Measurements from ENCODE around the gene ACR.

The ACR gene

GRCh38 chr22:50737728-50738648, at the start of gene ACR:
TSS of gene ACR (plus strand) at chr22:50738204. CDS start at chr22:50738236, 32 bp downstream.
- no peak for DNase-seq

DNA sequence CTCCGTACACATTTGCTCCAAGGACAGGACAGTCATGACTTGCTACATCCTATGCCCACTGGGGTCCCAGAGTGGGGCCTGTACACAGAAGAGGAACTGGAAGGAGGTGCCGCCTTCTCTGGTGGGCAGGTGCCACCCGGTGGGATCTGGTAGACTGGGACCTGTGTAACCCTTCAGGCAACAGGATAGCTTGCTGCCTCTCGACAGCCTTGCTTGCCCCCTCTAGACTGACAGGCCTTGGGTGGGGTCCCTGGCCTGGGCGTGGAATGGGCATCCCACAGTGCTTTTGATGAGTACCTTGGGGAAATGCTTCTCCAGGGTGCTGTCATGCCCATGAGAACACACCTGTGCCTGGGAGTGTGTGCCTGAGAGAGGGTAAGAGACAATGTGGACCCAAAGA, 49.6 kb upstream of the ACR start:
- no peak for DNase-seq

DNA sequence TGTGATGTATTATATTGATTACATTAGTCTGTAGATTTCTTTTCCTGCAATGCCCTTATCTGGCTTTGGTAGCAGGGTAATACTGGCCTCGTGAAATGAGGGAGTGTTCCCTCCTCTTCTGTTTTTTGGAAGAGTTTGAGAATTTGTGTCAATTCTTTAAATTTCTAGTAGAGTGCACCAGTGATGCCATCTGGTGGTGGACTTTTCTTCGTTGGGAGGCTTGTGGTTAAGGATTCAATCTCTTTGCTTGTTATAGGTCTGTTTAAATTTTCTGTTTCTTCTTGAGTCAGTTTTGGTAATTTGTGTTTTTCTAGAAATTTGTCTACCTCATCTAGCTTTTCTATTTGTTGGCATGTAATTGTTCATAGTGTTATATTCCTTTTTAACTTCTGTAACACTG, 46.5 kb upstream of the ACR start:
- DNase-seq = peak; percentile 38

DNA sequence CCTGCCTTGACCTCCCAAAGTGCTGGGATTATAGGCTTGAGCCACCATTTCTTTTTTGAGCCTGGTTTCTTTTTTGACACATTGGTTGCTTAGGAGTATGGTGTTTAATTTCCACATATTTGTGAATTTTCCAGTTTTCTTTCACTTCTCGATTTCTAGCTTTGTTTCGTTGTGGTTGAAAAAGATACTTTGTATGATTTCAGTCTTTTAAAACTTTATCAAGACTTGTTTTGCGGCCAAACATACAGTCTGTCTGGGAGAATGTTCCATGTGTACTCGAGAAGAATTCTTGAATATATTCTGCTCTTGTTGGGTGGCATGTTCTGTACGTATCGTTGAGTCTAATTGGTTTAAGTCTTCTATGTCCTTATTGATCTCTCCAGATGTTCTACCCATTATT, 44.5 kb upstream of the ACR start:
- no peak for DNase-seq

DNA sequence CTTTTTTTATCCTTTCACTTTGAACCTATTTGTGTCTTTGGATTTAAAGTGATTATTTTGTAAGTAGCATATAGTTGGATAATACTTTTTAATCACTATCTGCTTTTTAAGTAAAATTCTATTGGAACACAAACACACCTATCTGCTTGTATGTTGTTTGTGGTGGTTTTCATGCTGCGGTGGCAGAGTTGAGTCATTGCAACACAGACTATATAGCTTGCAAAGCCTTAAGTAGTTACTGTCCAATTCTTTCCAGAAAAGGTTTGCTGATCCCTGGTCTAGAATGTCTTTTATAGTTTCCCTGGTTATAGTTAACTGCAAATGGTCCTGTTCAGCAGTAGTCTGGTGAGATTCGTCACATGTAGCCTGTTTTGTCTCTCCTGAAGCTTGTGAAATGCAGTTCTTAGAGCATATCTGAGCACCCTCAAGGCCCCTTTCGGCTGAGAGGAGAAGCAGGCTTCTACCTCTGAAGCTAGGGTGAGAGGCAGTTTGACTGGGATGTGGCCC, 43.9 kb upstream of the ACR start:
- no peak for DNase-seq

- no peak for DNase-seq
These were observed 43.1 kb upstream of the ACR start for GRCh38 chr22:50694766-50695420.

DNA sequence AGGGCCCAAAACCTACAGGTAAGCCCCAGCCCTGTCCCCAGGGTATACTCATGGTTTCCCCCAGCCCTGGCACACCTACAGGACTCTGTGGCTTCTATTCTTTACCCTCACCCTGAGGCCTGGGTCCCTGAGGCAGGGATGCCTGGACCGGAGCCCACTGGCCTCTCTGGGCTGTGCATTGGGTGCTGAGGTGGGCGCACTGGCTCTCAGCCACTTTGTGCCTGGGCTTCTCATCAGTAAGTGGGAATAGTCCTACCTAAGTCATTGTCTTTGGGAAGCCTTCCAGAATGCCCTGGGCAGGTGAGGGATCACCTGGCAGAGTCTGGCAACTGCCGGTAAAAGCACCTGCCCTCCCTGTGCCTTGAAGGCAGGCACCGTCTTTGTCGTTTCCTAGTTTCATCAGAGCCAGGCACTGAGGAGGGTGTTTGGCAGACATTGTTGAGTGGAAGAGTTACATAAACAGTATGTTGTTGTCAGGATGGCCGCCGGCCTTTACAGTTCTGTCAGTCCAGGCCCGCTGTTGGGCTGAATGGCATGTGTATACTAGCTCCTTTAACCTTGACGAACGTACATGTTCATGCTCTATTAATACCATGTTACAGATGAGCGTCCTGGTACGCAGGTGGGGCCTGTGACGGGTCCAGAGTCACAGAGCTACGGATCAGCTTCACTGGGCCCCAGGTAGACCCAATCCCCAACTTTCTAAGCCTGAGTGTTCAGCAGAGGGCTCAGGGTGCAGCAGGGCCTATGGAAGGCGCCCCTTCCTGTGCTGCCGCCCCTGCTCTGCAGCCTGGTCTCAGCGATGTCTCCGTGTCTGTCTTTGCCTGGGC, 42.4 kb upstream of the ACR start:
- no peak for DNase-seq

DNA sequence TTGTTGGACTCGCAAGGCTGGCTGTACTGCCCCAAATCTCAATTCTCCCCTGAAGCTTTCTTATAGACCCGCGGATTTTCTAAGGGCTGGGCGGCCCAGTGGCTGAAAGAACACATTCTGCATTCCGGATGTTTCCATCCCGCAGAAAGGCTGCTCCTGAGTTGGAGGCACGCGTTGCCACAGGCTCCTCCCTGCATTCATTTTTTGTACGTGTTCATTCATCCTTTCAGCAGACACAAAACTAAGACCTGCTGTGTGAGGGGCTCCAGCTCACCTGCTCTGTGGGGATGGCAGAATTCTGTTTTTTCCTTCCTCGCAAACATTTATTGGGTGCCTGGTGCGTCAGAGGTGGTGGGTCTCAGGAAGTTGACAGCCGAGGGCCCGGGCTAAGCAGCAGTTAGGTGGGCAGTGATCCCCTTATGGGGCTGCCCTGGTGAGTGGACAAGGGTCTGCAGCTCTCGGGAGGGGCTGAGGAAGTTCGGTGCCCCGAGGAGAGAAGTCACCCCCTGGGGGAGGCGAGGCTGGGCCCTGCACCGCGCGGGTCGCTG, 41.7 kb upstream of the ACR start:
- no peak for DNase-seq

GRCh38 chr22:50696799-50697561, 41.0 kb upstream of the ACR start:
- no peak for DNase-seq

GRCh38 chr22:50697667-50698506, 40.1 kb upstream of the ACR start:
- DNase-seq = no peak

GRCh38 chr22:50698546-50698945, 39.5 kb upstream of the ACR start:
- no peak for DNase-seq

DNA sequence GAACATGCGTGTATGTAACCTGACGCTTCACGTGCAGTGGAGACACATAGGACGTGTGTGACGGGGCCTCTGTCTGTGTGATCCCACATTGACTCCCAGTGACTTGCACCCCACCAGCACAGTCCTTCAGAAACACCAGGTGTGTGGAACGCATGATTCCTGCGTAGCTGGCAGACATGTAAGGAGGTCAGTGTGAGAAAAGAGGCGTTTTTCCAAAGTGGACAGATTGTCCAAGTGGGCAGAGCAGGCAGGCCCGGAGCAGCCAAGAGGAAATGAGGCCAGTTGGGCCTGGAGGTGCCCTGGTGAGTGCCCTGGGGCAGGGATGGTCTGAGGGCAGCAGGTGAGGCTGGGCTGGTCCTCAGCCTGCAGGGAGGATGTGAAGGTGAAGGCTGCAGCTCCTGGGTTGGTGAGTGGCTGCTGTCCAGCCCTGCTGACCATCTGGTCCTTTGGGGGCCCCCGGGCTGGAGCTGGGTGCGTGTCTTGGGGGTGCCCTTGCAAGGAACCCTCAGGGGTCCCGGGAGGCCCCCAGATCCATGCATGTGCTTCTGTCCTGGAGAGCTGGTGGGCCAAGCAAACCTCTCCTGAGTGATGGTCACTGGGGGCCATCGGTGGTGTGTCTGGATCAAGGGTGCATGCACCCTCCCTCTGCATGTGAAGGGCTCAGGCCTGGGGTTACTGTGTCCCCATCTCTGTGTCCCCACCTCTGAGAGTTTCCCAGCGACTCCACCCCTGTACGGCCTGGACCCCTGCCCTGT, 38.8 kb upstream of the ACR start:
- DNase-seq = no peak

GRCh38 chr22:50699756-50700386, 38.1 kb upstream of the ACR start:
- no peak for DNase-seq

- no peak for DNase-seq
These were observed 37.5 kb upstream of the ACR start for GRCh38 chr22:50700387-50701075.

GRCh38 chr22:50701076-50701419, 37.0 kb upstream of the ACR start:
- no peak for DNase-seq

DNA sequence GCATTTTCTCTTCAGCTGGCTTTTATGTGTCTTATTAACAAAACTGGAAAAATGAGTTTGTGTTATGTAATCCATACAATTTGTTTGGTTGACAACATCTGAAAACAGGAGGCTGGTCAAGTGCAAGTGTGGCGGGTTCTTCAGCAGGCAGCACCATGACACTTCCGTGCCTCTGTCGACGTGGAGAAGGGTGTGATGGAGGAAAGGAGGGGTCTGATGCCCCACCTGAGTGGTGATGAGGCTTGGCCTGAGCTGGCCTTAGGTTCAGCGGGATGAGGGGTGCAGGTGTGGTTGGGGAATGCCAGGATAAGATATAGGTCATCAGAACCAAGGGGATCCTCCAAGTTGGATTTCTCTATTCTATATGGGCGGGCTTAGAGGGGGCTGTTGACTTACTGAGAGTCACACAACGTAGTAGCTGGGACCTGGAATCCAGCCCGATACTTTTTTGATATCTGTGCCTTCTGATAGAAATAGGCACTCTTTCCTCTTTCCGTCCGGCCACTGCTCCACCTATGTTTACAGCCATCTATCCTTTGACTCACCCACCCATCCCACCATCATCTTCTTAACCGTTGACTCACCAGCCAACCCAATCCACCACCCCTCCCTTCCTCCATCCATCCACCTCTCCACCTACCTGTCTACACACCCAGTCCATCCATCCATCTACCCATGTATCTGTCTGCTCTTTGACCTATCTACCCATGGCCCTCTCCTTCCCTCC, 36.4 kb upstream of the ACR start:
- DNase-seq = no peak

DNA sequence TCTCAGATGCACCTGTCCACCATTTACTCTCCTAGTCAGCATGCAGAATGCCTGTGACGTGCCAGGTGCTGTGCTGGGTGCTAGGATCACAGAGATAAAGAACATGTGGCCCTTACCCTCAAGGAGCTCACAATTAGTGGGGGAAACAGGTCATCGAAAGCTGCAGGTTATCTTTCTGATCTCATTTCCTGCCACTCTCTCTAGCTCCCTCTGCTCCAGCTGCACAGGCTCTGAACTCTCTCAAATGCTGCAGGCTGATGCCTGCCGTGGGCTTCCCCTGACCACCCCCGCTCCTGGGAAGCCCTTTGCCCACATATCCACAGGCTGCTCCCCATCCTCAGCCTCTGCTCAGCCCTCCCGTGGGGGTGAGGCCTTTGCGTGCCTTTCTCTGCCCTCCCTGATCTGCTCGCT, 35.7 kb upstream of the ACR start:
- no peak for DNase-seq
